Mammary epithelial cell (primary cell): ENCODE measurements around the gene ATP1A4.

Source experiments
- CTCF ChIP-seq, 2 donors: IDR thresholded peaks in 1 of 2; conservative IDR thresholded peaks in 1 of 2; 2 replicates each; pipeline ENCODE4 v1.5.1; 2011 to 2012; ENCODE audit warnings: inconsistent platforms in 2 of 2, low read length in 2 of 2, mild to moderate bottlenecking in 2 of 2, control low read depth in 1 of 2, low read depth in 1 of 2; ENCODE audit not compliant: insufficient read depth in 1 of 2; ENCODE audit errors: extremely low read depth in 1 of 2
- EZH2 ChIP-seq: IDR thresholded peaks from 2 replicates; pipeline ENCODE4 v1.6.1; 2012; ENCODE audit warnings: low read length, inconsistent platforms, borderline replicate concordance

- TF ChIP-seq CTCF (conservative IDR thresholded peaks at IDR 0.05 in 1 of 2, IDR thresholded peaks at IDR 0.05 in 1 of 2; ENCODE audit: extremely low read depth in 1 of 2, insufficient read depth in 1 of 2, low read depth in 1 of 2, low read length in 2 of 2) = no peak
- TF ChIP-seq EZH2 = no peak
Observed at GRCh38 chr1:160159846-160160245, 8.4 kb downstream of the ATP1A4 start.
